Measurements from ENCODE around the gene CD99. TPM values are rescaled to one million over a fixed set of nuclear protein-coding genes. Genes with fewer than 3 reads are reported as not detected.
"Not testable (repeated sequence)": the region's sequence is repeated elsewhere in the genome, so short reads cannot be mapped to it uniquely, and the experiment has no call there.

The CD99 gene
- total and polyA plus RNA-seq, 2 experiments from 2014 or later = 28.5 to 43.1 TPM

DNA sequence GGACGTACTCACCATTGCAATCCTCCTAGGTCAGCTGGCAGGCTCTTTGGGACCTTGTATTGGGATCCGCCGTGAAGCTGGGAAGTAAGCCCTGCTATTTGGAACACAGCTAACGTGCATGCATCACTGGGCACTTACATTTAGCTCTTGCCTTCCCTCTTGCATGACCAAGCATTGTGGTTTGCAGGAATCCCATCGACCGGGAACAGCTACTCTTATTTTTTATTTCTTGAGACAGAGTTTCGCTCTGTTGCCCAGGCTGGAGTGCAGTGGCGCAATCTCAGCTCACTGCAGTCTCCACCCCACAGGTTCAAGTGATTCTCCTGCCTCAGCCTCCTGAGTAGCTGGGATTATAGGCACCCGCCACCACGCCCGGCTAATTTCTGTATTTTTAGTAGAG lies 36.2 kb downstream of the CD99 start:
- ATAC-seq; H3K4me3 Mint-ChIP-seq; H3K27ac ChIP-seq (ENCODE audit: low read depth); H3K27me3 ChIP-seq (ENCODE audit: insufficient read depth); H3K9me3 Mint-ChIP-seq; H3K4me2 ChIP-seq; H3K4me1 Mint-ChIP-seq; H3F3A ChIP-seq (replicated peaks; ENCODE audit: low read depth); H3K79me2 ChIP-seq (replicated peaks; ENCODE audit: insufficient read depth); H3K36me3 ChIP-seq (ENCODE audit: insufficient read depth); H3K9me2 ChIP-seq (ENCODE audit: insufficient read depth); H3K4me3 ChIP-seq; H3K27ac Mint-ChIP-seq; DNase-seq (ENCODE audit: low spot score); H3K4me1 ChIP-seq (ENCODE audit: insufficient read depth); H4K20me1 ChIP-seq (replicated peaks; ENCODE audit: insufficient read depth); H3K27me3 Mint-ChIP-seq (ENCODE audit: insufficient read depth, low read depth, poor library complexity); H2AFZ ChIP-seq: not testable (repeated sequence)
- peaks cover 36% of the 10 kb centered on the region for H3K36me3 Mint-ChIP-seq (ENCODE audit: low read depth)

DNA sequence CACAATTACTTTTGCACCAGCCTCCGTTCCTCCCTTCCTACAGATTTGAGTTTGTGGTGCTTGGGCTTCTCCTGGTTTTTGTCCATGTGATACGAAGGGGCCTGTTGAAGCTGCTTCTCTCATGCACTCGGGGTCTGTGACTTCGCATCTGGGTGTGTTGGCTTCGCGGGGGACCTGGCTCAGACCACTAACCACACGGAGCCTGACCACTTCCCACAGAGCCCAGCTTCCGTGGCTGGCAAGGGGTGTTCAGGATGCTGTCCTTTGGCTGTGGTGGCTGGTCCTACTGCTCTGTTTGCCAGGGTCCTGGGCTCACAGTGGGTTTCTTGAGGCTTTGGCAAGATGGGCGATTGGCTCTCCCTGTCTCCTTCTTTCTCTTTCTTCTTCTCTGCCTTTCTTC lies 41.0 kb downstream of the CD99 start:
- Histone ChIP-seq H3K27ac (ENCODE audit: low read depth) (no peak overlapping the region; the same call in 1 of the 2 replicates), H3K27me3 (ENCODE audit: insufficient read depth) (no peaks in the 10 kb centered on the region), H3K9me2 (ENCODE audit: insufficient read depth) (no peaks in the 10 kb centered on the region), H3K4me3 (no peak overlapping the region), H4K20me1 (replicated peaks; ENCODE audit: insufficient read depth) (no peaks in the 10 kb centered on the region), H2AFZ (no peak overlapping the region), H3F3A (replicated peaks; ENCODE audit: low read depth) (0 out of 2 replicates have a peak, but pooled peaks cover 4% of the 10 kb centered on the region), H3K79me2 (replicated peaks; ENCODE audit: insufficient read depth) (no peaks in the 10 kb centered on the region), H3K4me1 (ENCODE audit: insufficient read depth) (no peaks in the 10 kb centered on the region), H3K4me2 (no peak overlapping the region), H3K36me3 (ENCODE audit: insufficient read depth) (no peaks in the 10 kb centered on the region)
- peaks cover 4% of the 10 kb centered on the region for H3K9me3 Mint-ChIP-seq
- peaks cover 28% of the 10 kb centered on the region for H3K36me3 Mint-ChIP-seq (ENCODE audit: low read depth)
- H3K27me3 Mint-ChIP-seq (ENCODE audit: insufficient read depth, low read depth, poor library complexity) = peaks cover 11% of the 10 kb centered on the region
- DNase-seq (ENCODE audit: low spot score) (no peak), ATAC-seq (no peak)
- no peak overlapping the region for H3K27ac Mint-ChIP-seq
- no peaks in the 10 kb centered on the region for H3K4me1 Mint-ChIP-seq
- no peak overlapping the region for H3K4me3 Mint-ChIP-seq
- TF ChIP-seq NANOG (IDR thresholded peaks at IDR 0.05; ENCODE audit: borderline replicate concordance) = no peak
- no peak for TF ChIP-seq JUNB (IDR thresholded peaks at IDR 0.05; ENCODE audit: unreplicated experiment)
- TF ChIP-seq EZH2 (IDR thresholded peaks at IDR 0.05; ENCODE audit: low read depth, unreplicated experiment) = no peak
- TF ChIP-seq, protein P1, sequence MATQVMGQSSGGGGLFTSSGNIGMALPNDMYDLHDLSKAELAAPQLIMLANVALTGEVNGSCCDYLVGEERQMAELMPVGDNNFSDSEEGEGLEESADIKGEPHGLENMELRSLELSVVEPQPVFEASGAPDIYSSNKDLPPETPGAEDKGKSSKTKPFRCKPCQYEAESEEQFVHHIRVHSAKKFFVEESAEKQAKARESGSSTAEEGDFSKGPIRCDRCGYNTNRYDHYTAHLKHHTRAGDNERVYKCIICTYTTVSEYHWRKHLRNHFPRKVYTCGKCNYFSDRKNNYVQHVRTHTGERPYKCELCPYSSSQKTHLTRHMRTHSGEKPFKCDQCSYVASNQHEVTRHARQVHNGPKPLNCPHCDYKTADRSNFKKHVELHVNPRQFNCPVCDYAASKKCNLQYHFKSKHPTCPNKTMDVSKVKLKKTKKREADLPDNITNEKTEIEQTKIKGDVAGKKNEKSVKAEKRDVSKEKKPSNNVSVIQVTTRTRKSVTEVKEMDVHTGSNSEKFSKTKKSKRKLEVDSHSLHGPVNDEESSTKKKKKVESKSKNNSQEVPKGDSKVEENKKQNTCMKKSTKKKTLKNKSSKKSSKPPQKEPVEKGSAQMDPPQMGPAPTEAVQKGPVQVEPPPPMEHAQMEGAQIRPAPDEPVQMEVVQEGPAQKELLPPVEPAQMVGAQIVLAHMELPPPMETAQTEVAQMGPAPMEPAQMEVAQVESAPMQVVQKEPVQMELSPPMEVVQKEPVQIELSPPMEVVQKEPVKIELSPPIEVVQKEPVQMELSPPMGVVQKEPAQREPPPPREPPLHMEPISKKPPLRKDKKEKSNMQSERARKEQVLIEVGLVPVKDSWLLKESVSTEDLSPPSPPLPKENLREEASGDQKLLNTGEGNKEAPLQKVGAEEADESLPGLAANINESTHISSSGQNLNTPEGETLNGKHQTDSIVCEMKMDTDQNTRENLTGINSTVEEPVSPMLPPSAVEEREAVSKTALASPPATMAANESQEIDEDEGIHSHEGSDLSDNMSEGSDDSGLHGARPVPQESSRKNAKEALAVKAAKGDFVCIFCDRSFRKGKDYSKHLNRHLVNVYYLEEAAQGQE (IDR thresholded peaks at IDR 0.05; ENCODE audit: unreplicated experiment) = no peak
- TF ChIP-seq ZNF114 (CRISPR knock-in tag; IDR thresholded peaks at IDR 0.05) = no peak
- TF ChIP-seq, protein P2, sequence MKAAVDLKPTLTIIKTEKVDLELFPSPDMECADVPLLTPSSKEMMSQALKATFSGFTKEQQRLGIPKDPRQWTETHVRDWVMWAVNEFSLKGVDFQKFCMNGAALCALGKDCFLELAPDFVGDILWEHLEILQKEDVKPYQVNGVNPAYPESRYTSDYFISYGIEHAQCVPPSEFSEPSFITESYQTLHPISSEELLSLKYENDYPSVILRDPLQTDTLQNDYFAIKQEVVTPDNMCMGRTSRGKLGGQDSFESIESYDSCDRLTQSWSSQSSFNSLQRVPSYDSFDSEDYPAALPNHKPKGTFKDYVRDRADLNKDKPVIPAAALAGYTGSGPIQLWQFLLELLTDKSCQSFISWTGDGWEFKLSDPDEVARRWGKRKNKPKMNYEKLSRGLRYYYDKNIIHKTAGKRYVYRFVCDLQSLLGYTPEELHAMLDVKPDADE (IDR thresholded peaks at IDR 0.05) = no peak
- TF ChIP-seq EZH2phosphoT487 (IDR thresholded peaks at IDR 0.05; ENCODE audit: unreplicated experiment) = no peak
- TF ChIP-seq POLR2AphosphoS5 (IDR thresholded peaks at IDR 0.05; ENCODE audit: low read depth) = no peak
- TF ChIP-seq, protein P3, sequence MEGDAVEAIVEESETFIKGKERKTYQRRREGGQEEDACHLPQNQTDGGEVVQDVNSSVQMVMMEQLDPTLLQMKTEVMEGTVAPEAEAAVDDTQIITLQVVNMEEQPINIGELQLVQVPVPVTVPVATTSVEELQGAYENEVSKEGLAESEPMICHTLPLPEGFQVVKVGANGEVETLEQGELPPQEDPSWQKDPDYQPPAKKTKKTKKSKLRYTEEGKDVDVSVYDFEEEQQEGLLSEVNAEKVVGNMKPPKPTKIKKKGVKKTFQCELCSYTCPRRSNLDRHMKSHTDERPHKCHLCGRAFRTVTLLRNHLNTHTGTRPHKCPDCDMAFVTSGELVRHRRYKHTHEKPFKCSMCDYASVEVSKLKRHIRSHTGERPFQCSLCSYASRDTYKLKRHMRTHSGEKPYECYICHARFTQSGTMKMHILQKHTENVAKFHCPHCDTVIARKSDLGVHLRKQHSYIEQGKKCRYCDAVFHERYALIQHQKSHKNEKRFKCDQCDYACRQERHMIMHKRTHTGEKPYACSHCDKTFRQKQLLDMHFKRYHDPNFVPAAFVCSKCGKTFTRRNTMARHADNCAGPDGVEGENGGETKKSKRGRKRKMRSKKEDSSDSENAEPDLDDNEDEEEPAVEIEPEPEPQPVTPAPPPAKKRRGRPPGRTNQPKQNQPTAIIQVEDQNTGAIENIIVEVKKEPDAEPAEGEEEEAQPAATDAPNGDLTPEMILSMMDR (conservative IDR thresholded peaks at IDR 0.05; ENCODE audit: low read depth in 2 of 2) = no peak
- TF ChIP-seq, protein P4, sequence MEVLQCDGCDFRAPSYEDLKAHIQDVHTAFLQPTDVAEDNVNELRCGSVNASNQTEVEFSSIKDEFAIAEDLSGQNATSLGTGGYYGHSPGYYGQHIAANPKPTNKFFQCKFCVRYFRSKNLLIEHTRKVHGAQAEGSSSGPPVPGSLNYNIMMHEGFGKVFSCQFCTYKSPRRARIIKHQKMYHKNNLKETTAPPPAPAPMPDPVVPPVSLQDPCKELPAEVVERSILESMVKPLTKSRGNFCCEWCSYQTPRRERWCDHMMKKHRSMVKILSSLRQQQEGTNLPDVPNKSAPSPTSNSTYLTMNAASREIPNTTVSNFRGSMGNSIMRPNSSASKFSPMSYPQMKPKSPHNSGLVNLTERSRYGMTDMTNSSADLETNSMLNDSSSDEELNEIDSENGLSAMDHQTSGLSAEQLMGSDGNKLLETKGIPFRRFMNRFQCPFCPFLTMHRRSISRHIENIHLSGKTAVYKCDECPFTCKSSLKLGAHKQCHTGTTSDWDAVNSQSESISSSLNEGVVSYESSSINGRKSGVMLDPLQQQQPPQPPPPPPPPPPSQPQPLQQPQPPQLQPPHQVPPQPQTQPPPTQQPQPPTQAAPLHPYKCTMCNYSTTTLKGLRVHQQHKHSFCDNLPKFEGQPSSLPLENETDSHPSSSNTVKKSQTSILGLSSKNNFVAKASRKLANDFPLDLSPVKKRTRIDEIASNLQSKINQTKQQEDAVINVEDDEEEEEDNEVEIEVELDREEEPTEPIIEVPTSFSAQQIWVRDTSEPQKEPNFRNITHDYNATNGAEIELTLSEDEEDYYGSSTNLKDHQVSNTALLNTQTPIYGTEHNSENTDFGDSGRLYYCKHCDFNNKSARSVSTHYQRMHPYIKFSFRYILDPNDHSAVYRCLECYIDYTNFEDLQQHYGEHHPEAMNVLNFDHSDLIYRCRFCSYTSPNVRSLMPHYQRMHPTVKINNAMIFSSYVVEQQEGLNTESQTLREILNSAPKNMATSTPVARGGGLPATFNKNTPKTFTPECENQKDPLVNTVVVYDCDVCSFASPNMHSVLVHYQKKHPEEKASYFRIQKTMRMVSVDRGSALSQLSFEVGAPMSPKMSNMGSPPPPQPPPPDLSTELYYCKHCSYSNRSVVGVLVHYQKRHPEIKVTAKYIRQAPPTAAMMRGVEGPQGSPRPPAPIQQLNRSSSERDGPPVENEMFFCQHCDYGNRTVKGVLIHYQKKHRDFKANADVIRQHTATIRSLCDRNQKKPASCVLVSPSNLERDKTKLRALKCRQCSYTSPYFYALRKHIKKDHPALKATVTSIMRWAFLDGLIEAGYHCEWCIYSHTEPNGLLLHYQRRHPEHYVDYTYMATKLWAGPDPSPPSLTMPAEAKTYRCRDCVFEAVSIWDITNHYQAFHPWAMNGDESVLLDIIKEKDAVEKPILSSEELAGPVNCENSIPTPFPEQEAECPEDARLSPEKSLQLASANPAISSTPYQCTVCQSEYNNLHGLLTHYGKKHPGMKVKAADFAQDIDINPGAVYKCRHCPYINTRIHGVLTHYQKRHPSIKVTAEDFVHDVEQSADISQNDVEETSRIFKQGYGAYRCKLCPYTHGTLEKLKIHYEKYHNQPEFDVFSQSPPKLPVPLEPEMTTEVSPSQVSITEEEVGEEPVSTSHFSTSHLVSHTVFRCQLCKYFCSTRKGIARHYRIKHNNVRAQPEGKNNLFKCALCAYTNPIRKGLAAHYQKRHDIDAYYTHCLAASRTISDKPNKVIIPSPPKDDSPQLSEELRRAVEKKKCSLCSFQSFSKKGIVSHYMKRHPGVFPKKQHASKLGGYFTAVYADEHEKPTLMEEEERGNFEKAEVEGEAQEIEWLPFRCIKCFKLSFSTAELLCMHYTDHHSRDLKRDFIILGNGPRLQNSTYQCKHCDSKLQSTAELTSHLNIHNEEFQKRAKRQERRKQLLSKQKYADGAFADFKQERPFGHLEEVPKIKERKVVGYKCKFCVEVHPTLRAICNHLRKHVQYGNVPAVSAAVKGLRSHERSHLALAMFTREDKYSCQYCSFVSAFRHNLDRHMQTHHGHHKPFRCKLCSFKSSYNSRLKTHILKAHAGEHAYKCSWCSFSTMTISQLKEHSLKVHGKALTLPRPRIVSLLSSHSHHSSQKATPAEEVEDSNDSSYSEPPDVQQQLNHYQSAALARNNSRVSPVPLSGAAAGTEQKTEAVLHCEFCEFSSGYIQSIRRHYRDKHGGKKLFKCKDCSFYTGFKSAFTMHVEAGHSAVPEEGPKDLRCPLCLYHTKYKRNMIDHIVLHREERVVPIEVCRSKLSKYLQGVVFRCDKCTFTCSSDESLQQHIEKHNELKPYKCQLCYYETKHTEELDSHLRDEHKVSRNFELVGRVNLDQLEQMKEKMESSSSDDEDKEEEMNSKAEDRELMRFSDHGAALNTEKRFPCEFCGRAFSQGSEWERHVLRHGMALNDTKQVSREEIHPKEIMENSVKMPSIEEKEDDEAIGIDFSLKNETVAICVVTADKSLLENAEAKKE (CRISPR knock-in tag; IDR thresholded peaks at IDR 0.05) = no peak
